SHP77 (cell line): ENCODE measurements around the gene GBP6.
A peak's percentile ranks its signal among the peaks of the same experiment; 100 is the strongest.
"Not testable (repeated sequence)": the region's sequence is repeated elsewhere in the genome, so short reads cannot be mapped to it uniquely, and the experiment has no call there.

Experiments
- DNase-seq, 2 experiments: peaks; one replicate each; lab custom pipeline; 2025; lab: John Stamatoyannopoulos, UW

Gene GBP6

DNA sequence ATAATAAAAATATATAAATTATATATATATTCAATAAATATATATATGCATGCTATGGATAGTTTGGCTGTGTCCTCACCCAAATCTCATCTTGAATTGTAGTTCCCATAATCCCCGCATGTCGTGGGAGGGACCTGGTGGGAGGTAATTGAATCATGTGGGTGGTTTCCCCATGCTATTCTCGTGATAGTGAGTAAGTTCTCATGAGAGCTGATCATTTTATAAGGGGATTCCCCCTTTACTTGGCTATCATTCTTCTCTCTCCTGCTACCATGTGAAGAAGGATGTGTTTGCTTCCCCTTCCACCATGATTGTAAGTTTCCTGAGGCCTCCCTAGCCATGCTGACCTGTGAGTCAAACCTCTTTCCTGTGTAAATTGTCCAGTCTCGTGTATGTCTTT lies 10.0 kb downstream of the GBP6 start:
- not testable (repeated sequence) for DNase-seq

DNA sequence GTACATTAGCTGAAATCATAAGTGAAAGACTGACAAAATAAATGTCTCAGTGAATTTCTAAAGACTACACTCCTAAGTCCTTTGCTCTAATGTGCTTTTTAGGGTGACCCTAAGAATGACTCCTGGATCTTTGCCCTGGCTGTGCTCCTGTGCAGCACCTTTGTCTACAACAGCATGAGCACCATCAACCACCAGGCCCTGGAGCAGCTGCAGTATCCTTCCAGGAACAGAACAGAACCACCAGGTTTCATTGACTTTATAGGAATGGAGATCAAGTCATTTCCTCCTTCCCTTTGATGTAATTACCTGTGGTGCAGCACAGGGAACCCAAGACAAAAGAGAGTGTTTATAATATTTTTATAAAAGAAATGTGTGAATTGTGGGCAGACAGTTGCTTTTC lies 14.1 kb downstream of the GBP6 start:
- no peak for DNase-seq

DNA sequence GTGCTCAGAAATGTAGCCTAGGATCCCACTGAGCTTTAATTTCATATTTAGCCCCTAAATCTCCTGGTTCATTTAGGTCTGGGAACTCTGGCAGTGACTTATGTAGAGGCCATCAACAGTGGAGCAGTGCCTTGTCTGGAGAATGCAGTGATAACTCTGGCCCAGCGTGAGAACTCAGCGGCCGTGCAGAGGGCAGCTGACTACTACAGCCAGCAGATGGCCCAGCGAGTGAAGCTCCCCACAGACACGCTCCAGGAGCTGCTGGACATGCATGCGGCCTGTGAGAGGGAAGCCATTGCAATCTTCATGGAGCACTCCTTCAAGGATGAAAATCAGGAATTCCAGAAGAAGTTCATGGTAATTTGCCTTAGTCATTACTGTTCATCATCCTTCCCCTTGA lies 17.8 kb downstream of the GBP6 start:
- DNase-seq = peak in 1 of 2 experiments; percentile 22

GRCh38 chr1:89382479-89382878 lies 18.6 kb downstream of the GBP6 start:
- no peak for DNase-seq

DNA sequence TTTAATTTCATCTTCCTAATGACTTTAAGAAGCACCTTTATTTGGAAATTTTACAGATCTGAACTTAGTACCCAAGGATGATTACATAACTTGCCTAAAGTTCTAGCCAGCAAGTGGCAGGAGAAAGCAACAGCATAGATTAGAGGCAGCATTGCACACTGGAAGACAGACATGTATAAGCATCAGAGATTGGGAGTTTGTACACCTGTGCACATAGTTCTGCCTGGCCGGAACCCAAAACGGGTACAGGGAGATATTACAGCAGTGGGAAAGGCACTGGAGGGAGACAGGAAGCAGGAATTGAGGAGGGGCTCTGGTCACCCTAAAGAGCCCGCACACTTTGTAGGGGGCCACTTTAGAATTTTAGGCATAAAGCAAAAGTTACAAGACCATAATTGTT lies 19.3 kb downstream of the GBP6 start:
- no peak for DNase-seq

DNA sequence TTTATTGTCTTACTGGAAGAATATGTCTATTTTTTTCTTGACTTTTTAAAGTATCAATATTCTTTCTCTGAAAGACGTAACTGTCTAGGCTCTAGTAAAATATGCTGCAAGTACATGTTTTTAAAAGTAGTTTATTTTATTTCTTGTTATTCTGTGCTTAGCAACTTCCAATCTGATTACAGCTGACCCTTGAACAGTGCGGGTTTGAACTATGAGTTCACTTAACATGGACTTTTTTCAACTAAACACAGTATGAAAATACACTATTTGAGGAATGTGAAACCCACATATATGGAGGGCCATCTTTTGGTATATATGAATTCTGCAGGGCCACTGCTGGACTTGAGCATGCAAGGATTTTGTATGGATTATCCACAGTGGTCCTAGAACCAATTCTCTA lies 26.8 kb downstream of the GBP6 start:
- no peak for DNase-seq

DNA sequence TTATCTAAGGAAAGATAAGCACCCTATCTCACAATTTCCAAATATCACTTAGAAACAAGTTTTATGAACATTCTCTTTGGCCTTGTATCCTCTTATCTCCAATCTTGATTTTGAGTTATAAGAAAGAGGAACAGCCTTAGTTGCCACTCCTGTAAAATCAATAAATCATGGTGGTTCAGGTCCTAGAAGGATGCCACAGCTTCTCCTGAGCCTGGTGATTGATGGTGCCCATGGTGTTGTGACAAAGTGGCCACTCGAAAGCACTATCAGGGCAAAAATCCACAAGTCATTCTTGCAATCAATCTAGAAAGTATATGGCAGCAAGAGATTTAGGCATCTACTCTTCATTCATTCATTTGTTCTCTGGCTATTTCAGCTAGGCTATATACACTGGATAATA lies 27.8 kb downstream of the GBP6 start:
- DNase-seq = no peak

DNA sequence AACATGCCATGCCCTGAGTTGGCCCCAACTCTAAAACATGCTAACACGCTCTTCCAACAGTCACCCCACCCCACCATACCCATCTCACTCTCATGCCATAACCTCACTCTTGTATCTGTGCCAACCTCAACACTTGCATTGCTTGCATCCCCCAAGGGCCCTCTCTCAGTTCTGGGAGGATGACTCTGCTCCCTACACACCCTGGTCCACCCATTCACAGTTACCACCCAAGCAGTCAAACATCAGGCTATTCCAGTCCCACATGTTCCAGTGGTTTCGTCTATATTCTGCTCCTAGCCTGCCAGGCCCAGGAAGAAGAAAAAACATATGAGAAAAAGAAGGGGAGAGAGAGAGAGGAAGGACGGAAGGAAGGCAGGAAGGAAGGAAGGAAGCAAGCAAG lies 31.0 kb downstream of the GBP6 start:
- no peak for DNase-seq

DNA sequence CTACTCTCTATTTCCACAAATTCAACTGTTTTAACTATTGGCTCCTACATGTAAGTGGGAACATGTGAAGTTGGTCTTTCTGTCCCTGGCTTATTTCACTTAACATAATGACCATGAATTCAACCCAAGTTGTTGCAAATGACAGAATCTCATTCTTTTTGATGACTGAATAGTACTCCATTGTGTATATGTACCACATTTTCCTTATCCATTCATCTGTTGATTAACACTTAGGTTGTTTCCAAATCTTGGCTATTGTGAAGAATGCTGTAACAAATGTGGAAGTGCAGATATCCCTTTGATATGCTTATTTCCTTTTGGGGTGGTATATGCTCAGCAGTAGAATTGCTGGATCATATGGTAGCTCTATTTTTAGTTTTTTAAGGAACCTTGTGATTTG lies 33.0 kb downstream of the GBP6 start:
- DNase-seq = no peak

GRCh38 chr1:89405275-89405929 lies 41.5 kb downstream of the GBP6 start:
- DNase-seq = no peak

DNA sequence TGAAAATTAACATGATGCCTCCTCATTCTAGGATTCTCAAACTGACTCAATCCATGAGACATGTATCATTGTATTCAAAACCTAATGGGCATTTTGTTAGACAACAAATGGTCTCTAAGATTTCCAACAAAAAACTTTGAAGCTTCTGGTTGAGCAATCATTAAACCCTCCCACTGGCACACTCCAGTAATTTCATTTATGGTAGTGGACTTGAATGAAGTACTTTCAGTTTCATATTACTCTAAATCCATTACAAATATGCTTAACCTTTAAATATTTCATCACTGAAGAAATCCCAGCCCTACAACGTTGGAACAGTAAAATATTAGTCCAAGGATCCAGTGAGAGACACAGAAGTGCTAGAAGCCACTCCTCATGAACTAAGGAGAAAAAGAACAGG lies 43.5 kb downstream of the GBP6 start:
- no peak for DNase-seq

- not testable (repeated sequence) for DNase-seq
Measured at GRCh38 chr1:89407768-89408167, 43.9 kb downstream of the GBP6 start.

DNA sequence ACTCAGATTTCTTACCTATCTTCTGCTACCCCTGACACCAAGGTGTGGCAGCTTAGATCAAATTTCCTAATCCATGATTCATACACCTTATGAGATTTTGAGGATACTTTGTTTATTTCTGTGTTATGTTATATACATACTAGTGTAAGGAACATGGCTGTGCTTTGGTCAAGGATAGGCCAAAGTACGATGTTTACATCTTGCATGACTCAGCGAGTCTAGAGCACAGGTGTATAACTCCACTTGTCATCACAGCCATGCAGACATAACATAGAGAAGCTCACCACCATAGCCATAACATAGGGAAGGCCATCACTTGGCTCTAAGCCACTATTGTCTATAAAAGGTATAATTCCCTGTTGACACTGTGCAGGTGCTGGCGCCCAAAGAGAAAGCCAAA lies 61.2 kb downstream of the GBP6 start:
- peak; percentile 62 to 67 for DNase-seq

DNA sequence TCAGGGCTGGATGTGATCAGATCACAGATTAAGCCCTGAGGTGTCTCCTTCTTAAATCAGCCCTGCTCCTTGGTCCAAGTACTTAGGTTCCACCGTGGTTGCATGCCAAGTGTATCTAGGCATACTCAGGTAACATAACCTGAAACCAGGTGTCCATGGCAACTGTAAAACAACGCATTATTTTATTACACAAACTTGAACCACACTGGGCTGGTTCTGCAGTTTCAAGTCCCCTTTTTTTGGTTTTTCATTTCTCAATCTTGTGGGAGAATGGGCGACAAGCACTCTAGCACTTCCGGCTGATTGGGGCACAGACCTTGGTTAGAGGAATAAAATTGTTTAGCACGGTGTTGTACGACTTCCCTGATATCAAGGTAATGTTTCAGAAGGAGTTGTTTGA lies 65.2 kb downstream of the GBP6 start:
- DNase-seq = no peak

DNA sequence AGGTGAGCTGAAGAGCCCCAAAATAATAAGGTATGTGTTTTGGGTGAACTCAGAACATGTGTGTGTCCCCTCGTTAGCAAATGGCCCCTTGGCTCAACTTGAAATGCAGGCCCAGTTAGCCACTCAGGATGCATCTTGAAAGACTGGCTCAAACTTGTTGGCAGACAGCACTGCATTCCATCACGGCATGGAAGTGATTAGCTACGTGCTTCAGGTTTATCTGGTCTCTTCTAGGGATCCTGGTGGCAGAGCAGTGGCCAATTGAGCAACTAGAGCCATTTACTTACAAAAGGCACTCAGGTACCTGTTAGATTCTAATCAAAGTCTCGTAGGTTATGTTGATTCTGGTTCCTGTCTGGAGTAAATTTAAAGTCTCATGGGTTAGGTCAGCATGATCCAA lies 65.8 kb downstream of the GBP6 start:
- not testable (repeated sequence) for DNase-seq

- DNase-seq = no peak
Measured at GRCh38 chr1:89433421-89433820, 69.6 kb downstream of the GBP6 start.

- DNase-seq = not testable (repeated sequence)
Measured at GRCh38 chr1:89434058-89434780, 70.4 kb downstream of the GBP6 start.
